D721Med (cell line): ENCODE measurements around the gene MRC2.

Experiments
- DNase-seq: peaks from one replicate; pipeline ENCODE4 v3.0.0; 2011; ENCODE audit warnings: low spot score; ENCODE audit not compliant: insufficient read length
- FAIRE-seq: peaks from 2 replicates; lab custom pipeline; 2011; peaks lifted over from hg19 to GRCh38; lab: Jason Lieb, UNC
- CTCF ChIP-seq: IDR thresholded peaks from 2 replicates; pipeline ENCODE4 v1.5.1; 2012; ENCODE audit warnings: mild to moderate bottlenecking, control low read depth; ENCODE audit not compliant: insufficient read depth; ENCODE audit errors: missing control alignments

MRC2 gene

GRCh38 chr17:62644487-62645173 is 17.2 kb downstream of the MRC2 start:
- FAIRE-seq (no peak), DNase-seq (no peak)
- no peak for TF ChIP-seq CTCF

GRCh38 chr17:62648251-62648955 is 20.9 kb downstream of the MRC2 start:
- no peak for FAIRE-seq
- DNase-seq = no peak
- no peak for TF ChIP-seq CTCF

GRCh38 chr17:62648956-62649294 is 21.5 kb downstream of the MRC2 start:
- TF ChIP-seq CTCF = no peak
- DNase-seq = no peak
- no peak for FAIRE-seq

GRCh38 chr17:62649570-62649969 is 22.1 kb downstream of the MRC2 start:
- no peak for DNase-seq
- TF ChIP-seq CTCF = no peak
- no peak for FAIRE-seq

- FAIRE-seq = no peak
- no peak for DNase-seq
These were observed 23.1 kb downstream of the MRC2 start for GRCh38 chr17:62650587-62650986.

GRCh38 chr17:62652251-62653001 is 25.0 kb downstream of the MRC2 start:
- DNase-seq = no peak
- no peak for TF ChIP-seq CTCF
- FAIRE-seq = no peak

More at GRCh38 chr17:62650587-62650986, 23.1 kb downstream of the MRC2 start:
- no peak for TF ChIP-seq CTCF
